GM21515 (cell line): ENCODE results near the gene TRIM8.
"Not testable (repeated sequence)": the region's sequence is repeated elsewhere in the genome, so short reads cannot be mapped to it uniquely, and the experiment has no call there.

Experiments used
- ATAC-seq: cut with Tn5 transposase; IDR thresholded peaks from one replicate; pipeline ENCODE4 v1.9.1; 2021; ENCODE audit not compliant: unreplicated experiment

Gene TRIM8

GRCh38 chr10:102691285-102692066 is 47.2 kb downstream of the TRIM8 start:
- no peak for ATAC-seq

- not testable (repeated sequence) for ATAC-seq
Measured at GRCh38 chr10:102695401-102695800, 51.1 kb downstream of the TRIM8 start.

- ATAC-seq, result no peak
Measured at GRCh38 chr10:102696736-102697135, 52.5 kb downstream of the TRIM8 start.

- no peak for ATAC-seq
Measured at GRCh38 chr10:102698894-102699293, 54.6 kb downstream of the TRIM8 start.

GRCh38 chr10:102701272-102701671 is 57.0 kb downstream of the TRIM8 start:
- ATAC-seq, result no peak

GRCh38 chr10:102701796-102702195 is 57.5 kb downstream of the TRIM8 start:
- no peak for ATAC-seq

GRCh38 chr10:102702742-102703141 is 58.5 kb downstream of the TRIM8 start:
- ATAC-seq, result no peak

- no peak for ATAC-seq
Measured at GRCh38 chr10:102704915-102705314, 60.6 kb downstream of the TRIM8 start.

GRCh38 chr10:102705531-102705930 is 61.3 kb downstream of the TRIM8 start:
- no peak for ATAC-seq
